SJSA1 (cell line): ENCODE measurements around the gene PPP1R16B. TPM values are rescaled to one million over a fixed set of nuclear protein-coding genes. Genes with fewer than 3 reads are reported as not detected.
A peak's percentile ranks its signal among the peaks of the same experiment; 100 is the strongest.
"Not testable (repeated sequence)": the region's sequence is repeated elsewhere in the genome, so short reads cannot be mapped to it uniquely, and the experiment has no call there.

ENCODE experiments used
- DNase-seq, 2 experiments: peaks; one replicate each; pipeline ENCODE4 v3.0.0-alpha.2; 2015 to 2020; ENCODE audit warnings: low spot score in 2 of 2, low read depth in 1 of 2
- H3K27ac ChIP-seq: fragments of 250-450 bp; sonication (Bioruptor Pico); 2 replicates; pipeline ENCODE4 v1.5.1; 2020; ENCODE audit warnings: mild to moderate bottlenecking, moderate library complexity
- H3K27me3 ChIP-seq: fragments of 250-450 bp; sonication (Bioruptor Pico); replicated peaks from 2 replicates; pipeline ENCODE4 v1.5.1; 2020; ENCODE audit warnings: mild to moderate bottlenecking, moderate library complexity
- H3K36me3 ChIP-seq: fragments of 250-450 bp; sonication (Bioruptor Pico); 2 replicates; pipeline ENCODE4 v1.5.1; 2020; ENCODE audit warnings: mild to moderate bottlenecking
- H3K4me1 ChIP-seq: fragments of 250-450 bp; sonication (Bioruptor Pico); replicated peaks from 2 replicates; pipeline ENCODE4 v1.6.1; 2021; ENCODE audit warnings: mild to moderate bottlenecking
- H3K4me3 ChIP-seq: fragments of 250-450 bp; sonication (Bioruptor Pico); 2 replicates; pipeline ENCODE4 v1.5.1; 2020; ENCODE audit warnings: mild to moderate bottlenecking
- H3K9me3 ChIP-seq: fragments of 250-450 bp; sonication (Bioruptor Pico); replicated peaks from 2 replicates; pipeline ENCODE4 v1.5.1; 2020; ENCODE audit warnings: mild to moderate bottlenecking
- total RNA-seq: library from RNA; depleted of rRNA; stranded (reverse); fragments of >200 nt; shearing (Covaris generic); gene quantifications from 2 replicates; pipeline ENCODE4 v1.2.3, GENCODE V29; 2014

PPP1R16B gene
- total RNA-seq, 1 experiment from 2014 or later: 0.03 TPM

DNA sequence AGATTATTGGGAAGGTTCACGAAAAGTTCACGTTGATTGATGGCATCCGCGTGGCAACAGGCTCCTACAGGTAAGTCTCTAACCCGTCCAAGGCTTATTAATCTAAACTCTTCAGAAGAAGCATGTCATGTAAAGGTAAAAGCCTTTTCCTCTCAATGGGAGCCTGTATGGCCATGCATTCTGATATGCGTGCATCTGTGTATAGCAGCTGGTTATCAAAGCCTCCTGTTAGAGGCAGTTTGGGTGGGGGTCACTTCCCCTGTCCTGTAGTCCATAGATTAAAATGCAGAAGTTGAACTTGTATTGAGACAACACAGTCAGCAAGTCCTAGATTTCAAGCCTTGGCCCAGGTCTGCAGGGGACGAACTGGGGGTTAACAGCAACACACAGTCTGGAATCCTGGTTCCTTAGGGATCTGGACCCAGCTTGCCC lies 142.4 kb downstream of the PPP1R16B start:
- H3K27me3 ChIP-seq: no peaks in the 10 kb centered on the region
- no peak overlapping the region for H3K27ac ChIP-seq
- no peak overlapping the region for H3K4me3 ChIP-seq
- no peaks in the 10 kb centered on the region for H3K4me1 ChIP-seq
- H3K9me3 ChIP-seq: 0 out of 2 replicates have a peak, but pooled peaks cover 3% of the 10 kb centered on the region
- peaks cover 94% of the 10 kb centered on the region for H3K36me3 ChIP-seq
- DNase-seq: no peak

DNA sequence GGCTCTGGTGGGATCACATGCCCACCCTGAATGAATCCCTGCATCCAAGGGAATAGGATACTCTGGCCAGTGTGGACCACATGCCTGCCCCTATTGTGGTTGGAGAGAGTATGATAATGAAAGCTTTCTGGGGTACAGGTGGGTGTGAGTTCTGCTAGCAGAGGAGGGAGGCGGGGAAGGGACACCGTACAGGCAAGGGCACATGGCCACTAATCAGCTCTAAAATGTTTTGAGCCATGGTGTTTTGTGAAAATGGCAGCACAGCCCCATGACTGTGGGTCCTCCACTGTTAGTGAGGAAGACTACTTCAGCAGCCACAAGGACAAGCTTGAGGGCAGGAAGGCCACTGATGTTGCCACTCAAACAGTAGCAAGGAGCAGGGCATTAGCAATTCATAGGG lies 144.8 kb downstream of the PPP1R16B start:
- peaks cover 90% of the 10 kb centered on the region for H3K36me3 ChIP-seq
- no peak overlapping the region for H3K27ac ChIP-seq
- H3K4me1 ChIP-seq: no peaks in the 10 kb centered on the region
- H3K9me3 ChIP-seq: 0 out of 2 replicates have a peak, but pooled peaks cover 3% of the 10 kb centered on the region
- no peak for DNase-seq
- H3K4me3 ChIP-seq: no peak overlapping the region
- H3K27me3 ChIP-seq: no peaks in the 10 kb centered on the region

DNA sequence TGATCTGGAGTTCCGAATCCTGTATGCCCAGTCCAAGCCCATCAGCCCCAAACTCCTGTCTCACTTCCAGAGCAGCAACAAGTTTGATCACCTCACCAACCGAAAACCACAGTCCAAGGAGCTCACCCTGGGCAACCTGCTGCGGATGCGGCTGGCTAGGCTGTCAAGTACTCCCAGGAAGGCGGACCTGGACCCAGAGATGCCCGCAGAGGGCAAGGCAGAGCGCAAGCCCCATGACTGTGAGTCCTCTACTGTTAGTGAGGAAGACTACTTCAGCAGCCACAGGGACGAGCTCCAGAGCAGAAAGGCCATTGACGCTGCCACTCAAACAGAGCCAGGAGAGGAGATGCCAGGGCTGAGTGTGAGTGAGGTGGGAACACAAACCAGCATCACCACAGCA lies 146.1 kb downstream of the PPP1R16B start:
- Histone ChIP-seq H3K9me3 (0 out of 2 replicates have a peak, but pooled peaks cover 3% of the 10 kb centered on the region), H3K36me3 (peaks cover 83% of the 10 kb centered on the region), H3K27me3 (no peaks in the 10 kb centered on the region), H3K4me3 (no peak overlapping the region), H3K27ac (no peak overlapping the region), H3K4me1 (no peaks in the 10 kb centered on the region)
- DNase-seq: no peak

DNA sequence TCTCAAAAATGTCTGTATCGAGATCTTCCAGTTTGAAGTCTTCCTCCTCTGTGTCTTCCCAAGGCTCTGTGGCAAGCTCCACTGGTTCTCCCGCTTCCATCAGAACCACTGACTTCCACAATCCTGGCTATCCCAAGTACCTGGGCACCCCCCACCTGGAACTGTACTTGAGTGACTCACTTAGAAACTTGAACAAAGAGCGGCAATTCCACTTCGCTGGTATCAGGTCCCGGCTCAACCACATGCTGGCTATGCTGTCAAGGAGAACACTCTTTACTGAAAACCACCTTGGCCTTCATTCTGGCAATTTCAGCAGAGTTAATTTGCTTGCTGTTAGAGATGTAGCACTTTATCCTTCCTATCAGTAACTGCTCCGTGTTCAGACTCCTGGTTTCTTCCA lies 146.7 kb downstream of the PPP1R16B start:
- Histone ChIP-seq H3K4me1 (no peaks in the 10 kb centered on the region), H3K36me3 (peaks cover 77% of the 10 kb centered on the region), H3K27ac (no peak overlapping the region), H3K9me3 (0 out of 2 replicates have a peak, but pooled peaks cover 3% of the 10 kb centered on the region), H3K27me3 (no peaks in the 10 kb centered on the region), H3K4me3 (no peak overlapping the region)
- DNase-seq: no peak

DNA sequence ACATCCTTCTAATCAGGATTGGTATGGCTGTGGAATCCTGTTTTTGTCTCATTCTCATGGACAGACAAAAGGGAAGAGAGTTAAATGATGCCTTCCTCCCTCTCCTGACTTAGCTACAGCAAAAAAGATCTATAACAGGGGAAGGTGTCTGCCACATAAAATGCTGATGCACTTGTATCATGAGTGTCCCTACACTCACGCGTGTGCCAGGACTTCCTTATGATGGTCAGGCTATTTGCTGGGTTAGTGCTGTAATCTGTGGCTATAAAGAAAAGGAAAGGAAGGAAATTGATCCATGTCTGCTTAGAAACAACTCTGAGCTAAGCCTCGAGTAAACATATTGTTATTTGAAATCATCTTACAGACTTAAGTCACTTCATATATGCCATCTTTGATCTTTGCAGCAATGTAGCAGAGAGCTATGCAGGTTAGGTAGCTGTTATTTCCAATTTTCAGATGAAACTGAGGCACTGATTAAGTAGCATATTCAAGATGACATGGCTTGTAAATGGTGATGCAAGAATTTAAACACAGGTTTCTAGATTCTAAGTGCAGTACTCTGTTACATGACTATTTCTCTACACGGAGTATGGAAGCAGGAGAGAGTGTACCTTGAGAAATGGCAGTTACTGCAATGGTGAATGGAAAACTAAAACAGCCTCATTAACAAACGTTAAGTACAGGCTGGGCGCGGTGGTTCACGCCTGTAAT lies 148.3 kb downstream of the PPP1R16B start:
- H3K4me3 ChIP-seq: no peak overlapping the region
- no peak overlapping the region for H3K27ac ChIP-seq
- no peak for DNase-seq
- H3K27me3 ChIP-seq: no peaks in the 10 kb centered on the region
- no peaks in the 10 kb centered on the region for H3K4me1 ChIP-seq
- no peaks in the 10 kb centered on the region for H3K9me3 ChIP-seq
- peaks cover 61% of the 10 kb centered on the region for H3K36me3 ChIP-seq

DNA sequence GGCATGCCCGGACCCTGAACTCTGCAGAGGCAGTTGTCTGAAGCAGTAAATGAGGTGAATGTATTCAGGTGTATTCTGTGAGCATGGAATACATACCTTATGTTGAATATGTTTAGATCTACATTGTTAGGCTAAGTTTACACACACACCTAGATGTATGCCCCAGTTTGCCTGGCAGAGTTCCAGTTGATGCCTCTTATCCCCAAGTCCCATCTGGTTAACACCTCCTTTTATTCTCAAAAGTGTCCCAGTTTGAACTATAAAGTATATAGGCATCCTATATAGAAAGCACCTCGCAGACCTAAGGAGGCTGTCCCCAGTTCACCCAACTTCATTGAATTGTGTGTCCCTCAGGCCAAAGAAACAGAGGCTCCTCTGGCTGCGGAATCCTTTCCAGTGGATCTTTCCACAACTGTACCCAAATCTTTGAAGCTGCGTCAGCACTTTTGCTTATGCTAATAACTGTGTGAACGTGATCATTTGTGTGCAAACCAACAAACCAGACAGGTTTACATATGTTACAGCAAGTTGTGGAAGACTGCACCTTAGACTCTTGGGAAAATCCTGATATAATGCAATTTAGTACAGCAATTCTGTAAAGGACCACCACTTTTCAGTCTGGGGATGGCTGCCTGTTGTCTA lies 151.9 kb downstream of the PPP1R16B start:
- Histone ChIP-seq H3K36me3 (peaks cover 27% of the 10 kb centered on the region), H3K27me3 (no peaks in the 10 kb centered on the region), H3K27ac (no peak overlapping the region), H3K4me1 (peaks cover 8% of the 10 kb centered on the region), H3K9me3 (no peaks in the 10 kb centered on the region), H3K4me3 (no peak overlapping the region)
- DNase-seq: no peak

DNA sequence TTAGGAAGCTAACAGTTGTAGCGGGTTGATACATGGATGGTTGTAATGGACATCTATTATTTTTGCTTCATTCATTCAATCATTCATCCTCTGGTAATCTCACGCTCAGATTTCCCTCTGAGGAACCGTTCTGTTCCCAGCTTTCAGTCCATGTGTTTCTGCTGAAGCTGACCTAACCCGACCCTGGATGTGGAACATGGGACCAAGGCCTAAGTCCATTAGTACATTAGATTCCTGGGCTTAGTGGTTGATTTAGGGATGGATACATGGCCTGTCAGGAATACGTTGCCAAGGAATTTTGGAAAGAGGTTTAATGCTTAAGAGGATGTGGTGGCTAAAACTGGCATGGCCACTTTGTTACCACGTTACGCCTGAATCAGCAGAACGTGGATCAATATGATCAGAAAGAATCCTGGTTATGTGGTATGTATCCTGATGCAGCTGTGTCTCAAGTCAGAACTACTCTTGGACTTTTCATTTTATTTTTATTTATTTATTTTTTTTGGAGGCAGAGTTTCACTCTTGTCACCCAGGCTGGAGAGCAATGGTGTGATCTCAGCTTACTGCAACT lies 152.5 kb downstream of the PPP1R16B start:
- H3K36me3 ChIP-seq: peaks cover 22% of the 10 kb centered on the region
- no peaks in the 10 kb centered on the region for H3K9me3 ChIP-seq
- no peak overlapping the region for H3K27ac ChIP-seq
- H3K27me3 ChIP-seq: no peaks in the 10 kb centered on the region
- peaks cover 11% of the 10 kb centered on the region for H3K4me1 ChIP-seq
- no peak overlapping the region for H3K4me3 ChIP-seq
- no peak for DNase-seq

DNA sequence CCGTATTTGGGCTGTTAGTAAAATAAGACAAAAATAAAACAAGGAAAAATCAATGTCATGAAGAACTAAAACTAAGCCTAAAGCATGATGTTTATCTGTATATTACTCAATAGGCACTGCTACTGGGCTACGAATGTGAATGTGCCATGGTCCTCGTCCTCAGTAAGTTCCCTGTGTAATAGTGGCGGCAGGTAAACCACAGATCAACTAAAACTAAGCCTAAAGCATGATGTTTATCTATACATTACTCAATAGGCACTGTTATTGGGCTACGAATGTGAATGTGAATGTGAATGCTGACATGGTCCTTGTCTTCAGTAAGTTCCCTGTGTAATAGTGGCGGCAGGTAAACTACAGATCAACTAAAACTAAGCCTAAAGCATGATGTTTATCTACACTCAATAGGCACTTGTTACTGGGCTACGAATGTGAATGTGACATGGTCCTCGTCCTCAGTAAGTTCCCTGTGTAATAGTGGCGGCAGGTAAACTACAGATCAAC lies 154.7 kb downstream of the PPP1R16B start:
- Histone ChIP-seq H3K36me3 (peaks cover 11% of the 10 kb centered on the region), H3K4me1 (peaks cover 16% of the 10 kb centered on the region)
- DNase-seq, H3K27ac ChIP-seq, H3K4me3 ChIP-seq, H3K27me3 ChIP-seq, H3K9me3 ChIP-seq: not testable (repeated sequence)

DNA sequence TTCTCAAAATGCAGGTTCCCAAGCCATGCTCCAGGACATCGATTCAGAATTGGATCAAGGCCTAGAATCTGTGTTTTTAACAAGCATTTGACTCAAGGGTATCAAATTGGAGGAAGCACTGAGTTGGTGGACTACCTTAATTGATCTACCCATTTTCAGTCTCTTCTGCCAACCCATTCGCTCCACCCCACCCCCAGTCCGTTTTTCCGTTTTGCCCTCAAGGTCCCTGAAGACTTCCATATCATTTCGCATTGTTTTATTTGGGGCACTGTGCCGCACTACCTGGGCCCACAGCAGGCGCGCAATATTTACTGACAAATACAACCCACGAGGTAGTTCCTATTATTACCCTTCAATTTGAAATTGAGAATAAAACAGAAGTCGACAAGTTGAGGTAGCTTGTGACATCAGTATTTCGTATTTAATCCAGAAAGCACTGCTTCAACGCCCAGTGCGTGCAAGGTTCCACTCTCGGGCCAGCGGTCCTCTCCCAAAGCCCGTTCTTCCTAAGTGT lies 156.1 kb downstream of the PPP1R16B start:
- H3K36me3 ChIP-seq: peaks cover 12% of the 10 kb centered on the region

DNA sequence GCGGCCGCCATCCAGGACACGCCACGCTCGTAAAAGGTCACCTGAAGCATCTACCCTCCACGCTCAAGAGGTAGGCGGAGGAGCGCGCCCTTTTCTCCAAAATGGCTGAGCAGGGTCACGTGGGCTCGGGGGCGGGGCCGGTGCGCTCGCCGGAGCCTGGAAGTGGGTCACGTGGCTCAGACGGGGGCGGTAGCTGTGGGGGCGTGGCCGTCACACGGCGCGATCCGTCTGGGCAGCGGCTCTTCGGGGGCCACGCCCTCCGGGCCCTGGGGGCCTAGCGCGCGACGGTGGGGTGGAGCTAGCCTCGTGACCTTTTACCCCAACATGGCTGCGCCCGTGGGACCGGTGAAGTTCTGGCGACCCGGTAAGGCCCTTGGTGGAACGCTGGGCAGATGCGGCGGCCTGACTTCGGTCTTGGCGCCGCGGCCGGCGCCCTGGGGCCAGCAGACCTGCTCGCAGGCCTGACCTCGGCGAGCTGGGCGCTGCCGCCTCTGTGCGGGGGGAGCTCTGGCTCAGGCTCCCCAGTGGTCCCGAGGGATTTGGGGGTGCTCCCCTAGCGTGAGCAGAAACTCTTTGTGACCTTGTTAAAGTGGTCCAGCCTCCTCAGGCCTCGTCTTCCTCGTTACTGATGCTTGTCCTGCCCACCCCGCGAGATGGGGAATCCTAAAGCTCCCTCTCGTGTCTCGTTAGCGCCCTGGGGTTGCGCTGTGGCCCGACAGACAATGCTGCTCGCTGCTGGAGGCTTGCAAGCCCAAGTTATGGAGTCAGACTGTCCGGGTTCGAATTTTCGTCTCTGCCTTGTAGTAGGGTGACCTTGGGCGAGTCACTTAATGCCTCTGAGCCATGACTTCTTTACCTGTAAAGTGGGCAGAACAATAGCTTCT lies 156.8 kb downstream of the PPP1R16B start, which contains the start of gene DHX35:
Gene DHX35 (plus strand): TSS at position 301 of the 884 bp plus-strand sequence. CDS start 24 bp downstream, at position 325.
- Histone ChIP-seq H3K36me3 (peaks cover 12% of the 10 kb centered on the region), H3K27me3 (no peaks in the 10 kb centered on the region), H3K27ac (peak within 1 kb of the TSS; percentile 75), H3K4me3 (peak within 1 kb of the TSS; percentile 86), H3K9me3 (no peaks in the 10 kb centered on the region), H3K4me1 (peaks cover 16% of the 10 kb centered on the region)
- peak; percentile 92 to 98 for DNase-seq

More for the DNA sequence above, 156.1 kb downstream of the PPP1R16B start:
- H3K9me3 ChIP-seq: no peaks in the 10 kb centered on the region
- H3K27me3 ChIP-seq: no peaks in the 10 kb centered on the region
- peak overlapping the region; percentile 19; the same call in 1 of the 2 replicates for H3K27ac ChIP-seq
- H3K4me1 ChIP-seq: peaks cover 16% of the 10 kb centered on the region
- DNase-seq: no peak
- H3K4me3 ChIP-seq: peak overlapping the region; percentile 86

DNA sequence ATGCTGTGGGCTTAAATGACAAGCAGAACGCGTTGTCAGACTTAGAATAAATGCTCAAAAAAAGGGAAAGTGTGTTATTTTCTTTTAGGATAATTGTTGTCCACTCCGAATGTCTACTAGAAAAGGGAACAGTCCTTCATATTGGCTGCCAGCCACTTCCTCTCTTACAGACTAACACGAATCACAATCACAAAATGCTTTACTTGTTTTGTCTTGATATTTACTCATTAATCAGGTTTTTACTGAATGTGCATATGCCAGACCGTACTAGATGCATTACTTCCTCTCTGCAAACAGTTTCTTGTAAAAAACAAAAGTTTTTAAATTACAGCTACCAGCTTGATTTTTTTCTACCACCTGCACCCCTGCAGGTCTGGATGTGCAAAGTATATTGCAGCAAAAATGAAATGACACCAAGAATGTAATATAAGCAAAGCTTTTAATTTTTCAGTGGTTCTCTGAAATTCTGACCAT lies 157.5 kb downstream of the PPP1R16B start:
- H3K36me3 ChIP-seq: peaks cover 13% of the 10 kb centered on the region
- H3K27ac ChIP-seq: peak overlapping the region; percentile 75
- H3K27me3 ChIP-seq: no peaks in the 10 kb centered on the region
- peak overlapping the region; percentile 86 for H3K4me3 ChIP-seq
- peaks cover 16% of the 10 kb centered on the region for H3K4me1 ChIP-seq
- DNase-seq: no peak
- no peaks in the 10 kb centered on the region for H3K9me3 ChIP-seq

DNA sequence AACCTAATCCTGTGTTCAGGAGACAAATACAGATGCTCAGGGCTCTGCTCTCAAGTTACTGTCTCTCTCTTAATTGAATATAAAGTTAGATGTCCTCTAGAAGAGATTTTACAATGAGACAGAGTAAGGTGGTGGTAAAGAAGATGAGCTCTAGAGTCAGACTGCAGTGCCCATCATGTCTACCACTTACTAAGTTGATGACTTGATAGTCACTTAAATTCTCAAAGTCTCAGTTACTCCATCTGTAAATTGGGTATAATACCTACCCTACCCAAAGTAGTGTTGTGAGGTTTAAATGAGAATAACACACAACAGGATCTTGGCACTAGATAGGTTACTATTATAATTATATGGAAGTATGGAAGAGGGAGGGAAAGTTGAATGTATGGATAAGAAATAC lies 158.2 kb downstream of the PPP1R16B start:
- H3K27me3 ChIP-seq: no peaks in the 10 kb centered on the region
- no peak for DNase-seq
- no peak overlapping the region for H3K4me3 ChIP-seq
- no peak overlapping the region for H3K27ac ChIP-seq
- H3K9me3 ChIP-seq: no peaks in the 10 kb centered on the region
- H3K36me3 ChIP-seq: peaks cover 17% of the 10 kb centered on the region
- peaks cover 16% of the 10 kb centered on the region for H3K4me1 ChIP-seq

DNA sequence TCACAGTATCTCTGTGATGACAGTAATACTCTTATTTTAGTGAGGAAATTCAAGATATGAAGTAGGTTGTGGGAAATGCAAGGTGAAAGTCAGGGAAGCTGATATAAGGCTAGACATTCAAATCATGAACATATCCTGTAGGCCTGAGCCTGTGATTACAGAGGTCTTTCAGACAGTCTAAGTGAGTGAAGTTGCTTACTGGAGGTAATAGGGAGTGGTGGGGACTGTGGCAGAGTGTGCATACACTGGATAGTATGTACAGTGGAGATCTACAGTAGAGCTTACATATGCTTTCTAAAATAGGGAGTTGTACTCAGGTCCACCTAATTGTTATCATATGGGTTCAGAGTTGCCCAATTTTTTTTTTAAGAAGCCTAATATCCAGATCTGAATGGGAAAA lies 159.8 kb downstream of the PPP1R16B start:
- H3K9me3 ChIP-seq: no peaks in the 10 kb centered on the region
- no peaks in the 10 kb centered on the region for H3K27me3 ChIP-seq
- H3K4me1 ChIP-seq: peaks cover 27% of the 10 kb centered on the region
- DNase-seq: no peak
- H3K36me3 ChIP-seq: peaks cover 17% of the 10 kb centered on the region
- no peak overlapping the region for H3K4me3 ChIP-seq
- no peak overlapping the region for H3K27ac ChIP-seq
